ENCODE data around the gene EXD3. TPM values are rescaled to one million over a fixed set of nuclear protein-coding genes. Genes with fewer than 3 reads are reported as not detected.
A peak's percentile ranks its signal among the peaks of the same experiment; 100 is the strongest.

EXD3 gene
- total and polyA plus RNA-seq, 8 donors = 12.9 to 105 (median 24.0) TPM

- DNase-seq = no peak
- TF ChIP-seq EP300 (IDR thresholded peaks at IDR 0.05) = no peak
- TF ChIP-seq POLR2A (IDR thresholded peaks at IDR 0.05) = no peak
- H3K27me3 ChIP-seq = peaks cover 0 to 4% (median 0%) of the 10 kb centered on the region in 3 donors
- intact Hi-C loops (cut with DNase I; ENCODE audit: low total_unique reads) = no loop called here
- no peak overlapping the region for H3K27ac ChIP-seq
- H3K4me1 ChIP-seq = peaks cover 9 to 27% (median 16%) of the 10 kb centered on the region in 4 donors
- H3K9me3 ChIP-seq = no peaks in the 10 kb centered on the region
- H3K4me3 ChIP-seq = no peak overlapping the region
- WGBS, 5 donors = 84 to 95% (median 94%) methylated on average over 5 to 28 of the region's 28 CpGs
- H3K36me3 ChIP-seq = peaks cover 0 to 29% (median 15%) of the 10 kb centered on the region in 4 donors
Measured at GRCh38 chr9:137464291-137464999, 41.5 kb upstream of the EXD3 start.

- Histone ChIP-seq H3K4me1 (peaks cover 9 to 29% (median 18%) of the 10 kb centered on the region in 4 donors), H3K9me3 (no peaks in the 10 kb centered on the region), H3K27me3 (peaks cover 0 to 4% (median 0%) of the 10 kb centered on the region in 3 donors), H3K36me3 (peaks cover 0 to 29% (median 15%) of the 10 kb centered on the region in 4 donors), H3K27ac (no peak overlapping the region), H3K4me3 (no peak overlapping the region)
- WGBS, 5 donors = 95 to 100% (median 97%) methylated on average over 8 to 18 of the region's 18 CpGs
- TF ChIP-seq POLR2AphosphoS5 (IDR thresholded peaks at IDR 0.05) = no peak
- TF ChIP-seq EP300 (IDR thresholded peaks at IDR 0.05) = no peak
- no peak for TF ChIP-seq POLR2A (IDR thresholded peaks at IDR 0.05)
- intact Hi-C loops (cut with DNase I; ENCODE audit: low total_unique reads) = no loop called here
- DNase-seq = peak in 1 of 2 donors; percentile 4
Measured at GRCh38 chr9:137463931-137464290, 40.9 kb upstream of the EXD3 start.

- 92 to 94% (median 94%) methylated on average over 9 to 30 of the region's 30 CpGs for WGBS, 5 donors
- H3K36me3 ChIP-seq = peaks cover 0 to 29% (median 15%) of the 10 kb centered on the region in 4 donors
- intact Hi-C loops (cut with DNase I; ENCODE audit: low total_unique reads) = no loop called here
- peaks cover 12 to 35% (median 24%) of the 10 kb centered on the region in 4 donors for H3K4me1 ChIP-seq
- H3K27me3 ChIP-seq = peaks cover 0 to 4% (median 0%) of the 10 kb centered on the region in 3 donors
- H3K9me3 ChIP-seq = no peaks in the 10 kb centered on the region
- H3K27ac ChIP-seq = no peak overlapping the region
- no peak overlapping the region for H3K4me3 ChIP-seq
- TF ChIP-seq CTCF (IDR thresholded peaks at IDR 0.05) (no peak), POLR2AphosphoS5 (IDR thresholded peaks at IDR 0.05) (no peak), EP300 (IDR thresholded peaks at IDR 0.05) (no peak), POLR2A (IDR thresholded peaks at IDR 0.05) (no peak)
- DNase-seq = peak in 1 of 2 donors; percentile 2
Measured at GRCh38 chr9:137462986-137463930, 40.3 kb upstream of the EXD3 start.

GRCh38 chr9:137462396-137462985 is 39.5 kb upstream of the EXD3 start:
- H3K9me3 ChIP-seq = no peaks in the 10 kb centered on the region
- H3K36me3 ChIP-seq = peaks cover 0 to 34% (median 15%) of the 10 kb centered on the region in 4 donors
- H3K27me3 ChIP-seq = peaks cover 0 to 4% (median 0%) of the 10 kb centered on the region in 3 donors
- TF ChIP-seq POLR2A (IDR thresholded peaks at IDR 0.05) (no peak), CTCF (IDR thresholded peaks at IDR 0.05) (no peak), EP300 (IDR thresholded peaks at IDR 0.05) (no peak), POLR2AphosphoS5 (IDR thresholded peaks at IDR 0.05) (no peak)
- peaks cover 20 to 42% (median 31%) of the 10 kb centered on the region in 4 donors for H3K4me1 ChIP-seq
- peak overlapping the region in 1 of 4 donors; percentile 32 for H3K4me3 ChIP-seq
- H3K27ac ChIP-seq = peak overlapping the region in 1 of 5 donors; percentile 33
- intact Hi-C loops (cut with DNase I; ENCODE audit: low total_unique reads) = no loop called here
- peak in 1 of 2 donors; percentile 9 for DNase-seq
- WGBS, 5 donors = 86 to 96% (median 95%) methylated on average over 10 to 25 of the region's 25 CpGs

Data from stomach (tissue), 9 donors.